AG10803 (cell line): Measurements from ENCODE around the gene ZNF658.
"Not testable (repeated sequence)": the region's sequence is repeated elsewhere in the genome, so short reads cannot be mapped to it uniquely, and the experiment has no call there.

Experiments used
- DNase-seq: peaks from one replicate; pipeline ENCODE4 v3.0.0; 2010; ENCODE audit warnings: low read depth
- H3K4me3 ChIP-seq: 2 replicates; pipeline ENCODE4 v1.5.1; 2011; ENCODE audit warnings: mild to moderate bottlenecking, low read length, control low read depth

The ZNF658 gene

DNA sequence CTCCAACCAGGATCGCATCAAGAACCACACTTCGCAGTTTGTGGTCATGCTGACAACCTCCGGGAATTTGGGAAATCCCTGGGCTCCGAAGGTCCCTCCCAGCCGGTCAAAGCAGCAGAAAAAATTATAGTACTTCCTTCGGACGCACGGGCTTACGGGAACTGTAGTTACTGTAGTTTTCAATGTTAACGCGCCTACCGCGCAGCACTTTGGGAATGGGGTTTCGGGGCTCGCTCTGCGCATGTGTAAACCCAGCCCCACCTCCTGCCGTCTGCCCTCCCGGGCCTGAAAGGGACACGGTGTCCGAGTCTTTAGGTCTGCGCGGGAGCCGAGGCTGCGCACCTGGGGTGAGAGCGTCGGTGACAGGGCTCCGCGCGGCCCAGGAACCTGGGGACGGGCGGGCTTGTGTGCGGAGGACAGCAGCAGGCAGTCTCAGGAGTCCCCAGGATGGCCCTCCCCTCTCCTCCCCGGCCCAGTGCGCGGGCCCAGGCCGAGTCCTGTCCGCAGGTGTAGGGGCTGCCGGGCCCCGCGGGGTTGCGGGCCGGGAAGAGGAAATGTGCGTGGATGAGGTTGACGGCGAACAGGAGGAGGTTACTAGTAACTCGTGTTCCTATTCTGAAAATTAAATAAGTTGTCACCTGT is at the start of gene ZNF658:
TSS of gene ZNF658 (plus strand) at position 236 of the 642 bp plus-strand sequence. CDS start 2,837 bp downstream, outside the sequence.
- DNase-seq: peak; percentile 85
- peak within 1 kb of the TSS; percentile 55 for H3K4me3 ChIP-seq

DNA sequence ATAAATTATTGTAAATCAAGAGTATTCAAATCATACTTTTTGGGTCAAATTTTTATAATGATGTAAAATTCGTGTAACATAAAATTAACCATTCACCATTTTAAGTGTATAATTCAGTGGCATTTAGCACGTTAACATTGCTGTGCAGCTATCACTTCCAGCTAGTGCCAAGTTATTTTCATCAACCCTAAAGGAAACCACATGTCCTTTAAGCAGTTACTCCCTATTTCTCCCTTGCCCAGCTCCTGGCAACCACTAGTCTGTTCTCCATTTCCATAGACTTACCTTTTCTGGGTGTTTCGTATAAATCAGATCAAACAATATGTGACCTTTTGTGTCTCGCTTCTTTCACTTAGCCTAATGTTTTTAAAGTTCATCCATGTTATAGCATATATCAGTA is 38.8 kb upstream of the ZNF658 start:
- DNase-seq, H3K4me3 ChIP-seq: not testable (repeated sequence)

DNA sequence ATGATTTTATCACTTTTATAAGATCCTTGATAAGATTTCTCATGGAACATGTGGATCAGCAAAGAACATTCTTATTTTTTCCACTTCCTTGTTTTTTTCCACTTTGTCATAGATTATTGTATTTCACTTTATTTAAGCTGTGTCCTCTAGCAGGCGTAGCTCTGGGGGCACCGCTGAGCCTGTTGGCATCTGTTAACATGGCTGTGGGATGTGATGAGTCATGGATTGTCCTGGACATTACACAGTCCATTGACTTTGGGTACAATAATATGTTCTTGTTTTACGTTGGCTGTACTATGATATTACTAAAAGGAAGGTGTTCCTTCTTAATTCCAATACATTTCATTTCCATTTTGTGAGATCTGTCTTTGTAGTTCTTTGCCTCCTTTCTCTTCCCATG is 31.9 kb upstream of the ZNF658 start:
- not testable (repeated sequence) for H3K4me3 ChIP-seq, DNase-seq

DNA sequence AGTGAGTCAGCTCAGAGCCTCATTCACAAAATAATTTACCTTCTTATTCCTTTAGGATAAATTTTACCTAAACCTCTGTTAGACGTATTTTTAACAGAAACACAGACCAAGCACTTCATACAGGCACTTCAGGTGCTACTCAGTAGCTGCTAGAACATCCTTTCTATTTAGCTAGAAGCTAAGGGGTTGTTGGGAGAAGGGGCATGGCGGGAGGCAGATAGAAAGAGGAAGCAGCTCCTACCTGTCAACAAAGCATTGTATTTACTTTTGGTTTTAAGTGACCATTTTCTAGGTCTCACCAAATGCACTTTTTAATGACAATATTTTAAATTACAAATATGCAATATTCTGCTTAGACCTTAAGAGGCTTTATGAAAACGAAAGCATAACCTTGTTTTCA is 19.9 kb upstream of the ZNF658 start:
- not testable (repeated sequence) for H3K4me3 ChIP-seq, DNase-seq

DNA sequence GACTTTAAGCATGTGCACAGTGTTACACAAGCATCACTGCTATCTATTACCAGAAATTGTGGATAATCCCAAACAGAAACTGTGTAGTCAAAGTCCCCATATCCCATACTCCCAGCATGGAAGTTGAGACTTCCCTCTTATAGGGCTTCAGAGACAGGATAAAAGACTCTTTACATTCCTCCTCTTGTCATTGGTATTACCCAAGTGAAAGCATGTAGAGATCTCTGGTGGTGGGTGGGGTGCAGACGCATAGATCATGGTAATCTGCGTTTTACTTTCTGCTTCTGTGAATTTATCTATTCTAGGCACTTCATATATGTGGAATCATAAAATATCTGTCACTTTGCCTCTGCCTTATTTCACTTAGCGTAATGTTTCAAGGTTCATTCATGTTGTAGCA is 18.7 kb upstream of the ZNF658 start:
- H3K4me3 ChIP-seq, DNase-seq: not testable (repeated sequence)

DNA sequence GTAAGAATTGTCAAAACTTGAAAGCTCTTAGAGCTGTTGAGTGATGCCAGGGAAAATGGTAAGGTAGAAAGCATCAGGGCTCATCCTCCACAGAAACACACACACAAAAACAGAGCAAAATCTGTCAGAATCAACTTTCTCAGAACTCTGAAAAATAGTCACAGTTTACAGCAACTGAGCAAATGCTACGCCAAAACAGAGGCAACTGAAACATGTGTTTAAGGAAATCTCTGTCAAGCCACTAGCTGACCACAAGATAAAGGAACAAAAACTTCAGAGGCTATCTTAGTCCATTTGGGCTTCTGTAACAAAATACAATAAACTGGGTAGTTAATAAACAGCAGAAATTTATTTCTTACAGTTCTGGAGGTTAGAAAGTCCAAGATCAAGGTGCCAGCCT is 10.2 kb upstream of the ZNF658 start:
- not testable (repeated sequence) for H3K4me3 ChIP-seq, DNase-seq

DNA sequence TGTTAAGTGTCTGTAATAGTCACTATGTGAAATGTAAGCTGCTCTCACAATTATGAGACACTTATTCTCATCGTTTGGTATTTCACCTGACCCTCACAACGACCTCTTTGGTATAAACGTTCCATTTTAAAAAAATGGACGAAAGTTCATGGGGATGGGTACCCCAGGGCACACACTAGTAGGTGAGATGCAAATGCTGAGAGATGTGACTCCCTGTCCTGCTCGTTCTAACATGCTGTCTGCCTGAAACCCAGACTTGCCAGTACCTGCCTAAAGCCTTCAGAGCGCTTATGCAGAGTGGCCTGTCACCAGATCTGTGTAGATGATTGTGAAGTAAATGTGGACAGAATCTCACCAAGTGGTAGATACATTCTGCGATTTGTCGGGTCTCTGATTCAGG is 616 bp downstream of the ZNF658 start:
- DNase-seq: not testable (repeated sequence)
- peak overlapping the region; percentile 55 for H3K4me3 ChIP-seq

DNA sequence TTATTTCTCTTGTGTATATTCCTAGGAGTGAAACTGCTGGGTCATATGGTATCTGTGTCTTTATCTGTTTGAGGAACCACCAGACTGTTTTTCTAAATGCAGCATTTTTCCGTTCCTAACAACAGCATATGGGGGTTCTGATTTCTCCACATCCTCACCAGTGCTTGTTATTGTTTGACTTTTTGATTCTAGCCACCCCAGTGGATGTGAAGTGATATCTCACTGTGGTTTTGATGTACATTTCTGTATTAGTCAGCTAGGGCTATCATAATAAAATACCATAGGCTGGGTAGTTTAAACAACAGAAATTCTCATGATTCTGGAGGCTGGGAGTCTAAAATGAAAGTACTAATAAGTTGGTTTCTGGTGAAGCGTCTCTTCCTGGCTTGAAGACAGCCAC is 9.0 kb downstream of the ZNF658 start:
- H3K4me3 ChIP-seq, DNase-seq: not testable (repeated sequence)

DNA sequence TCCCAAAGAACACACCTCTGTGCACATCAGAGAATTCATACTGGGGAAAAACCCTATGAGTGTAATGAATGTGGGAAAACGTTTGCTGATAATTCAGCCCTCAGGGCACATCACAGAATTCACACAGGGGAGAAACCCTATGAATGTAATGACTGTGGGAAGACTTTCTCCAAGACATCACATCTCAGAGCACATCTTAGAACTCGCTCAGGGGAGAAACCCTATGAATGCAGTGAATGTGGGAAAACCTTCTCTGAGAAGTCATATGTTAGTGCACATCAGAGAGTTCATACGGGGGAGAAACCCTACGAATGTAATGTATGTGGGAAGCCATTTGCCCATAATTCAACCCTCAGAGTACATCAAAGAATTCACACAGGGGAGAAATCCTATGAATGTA is 19.5 kb downstream of the ZNF658 start:
- DNase-seq, H3K4me3 ChIP-seq: not testable (repeated sequence)

DNA sequence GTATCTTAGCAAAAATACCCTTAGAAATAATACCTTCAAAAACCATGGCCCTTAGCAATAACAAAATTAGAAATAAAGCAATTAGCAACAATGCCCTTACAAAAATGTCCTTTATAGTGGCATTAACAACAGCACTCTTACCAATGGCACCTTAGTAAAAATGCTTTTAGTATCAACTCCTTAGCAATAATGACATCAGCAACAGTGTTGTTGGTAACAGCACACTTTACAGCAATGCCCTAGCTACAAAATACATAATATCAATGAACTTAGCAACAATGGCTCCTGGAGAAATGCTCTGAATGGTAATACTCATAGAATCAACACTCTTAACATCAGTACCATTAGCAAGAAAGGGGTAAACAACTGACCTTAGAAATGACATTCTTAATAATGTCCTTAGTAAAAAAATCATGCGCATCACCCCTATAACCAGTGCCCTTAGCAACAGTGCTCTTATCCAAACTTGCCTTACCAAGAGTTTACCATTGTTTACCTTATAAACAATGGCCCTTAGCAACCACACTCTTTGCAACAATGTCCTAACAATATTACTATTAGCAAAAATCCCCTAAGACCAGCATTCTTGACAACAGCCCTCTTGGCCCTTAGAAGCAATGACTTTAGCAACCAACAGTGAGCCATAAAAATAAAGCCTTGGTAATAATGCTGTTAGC is 35.8 kb downstream of the ZNF658 start:
- not testable (repeated sequence) for H3K4me3 ChIP-seq, DNase-seq

DNA sequence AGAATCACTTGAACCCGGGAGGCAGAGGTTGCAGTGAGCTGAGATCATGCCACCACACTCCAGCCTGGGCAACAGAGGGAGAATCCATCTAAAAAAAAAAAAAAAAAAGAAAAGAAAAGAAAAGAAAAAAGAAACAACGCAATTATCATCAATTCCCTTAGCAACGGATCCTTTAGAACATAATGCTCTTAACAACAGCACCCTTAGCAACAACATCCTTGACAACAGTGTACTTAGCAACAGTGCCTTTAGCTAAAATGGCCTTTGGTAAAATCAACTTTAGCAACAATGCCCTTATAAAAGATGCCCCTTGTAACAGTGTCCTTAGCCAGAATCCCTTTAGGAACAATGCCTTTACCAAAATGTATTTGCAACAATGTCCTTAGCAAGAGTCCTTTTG is 37.1 kb downstream of the ZNF658 start:
- not testable (repeated sequence) for H3K4me3 ChIP-seq, DNase-seq

DNA sequence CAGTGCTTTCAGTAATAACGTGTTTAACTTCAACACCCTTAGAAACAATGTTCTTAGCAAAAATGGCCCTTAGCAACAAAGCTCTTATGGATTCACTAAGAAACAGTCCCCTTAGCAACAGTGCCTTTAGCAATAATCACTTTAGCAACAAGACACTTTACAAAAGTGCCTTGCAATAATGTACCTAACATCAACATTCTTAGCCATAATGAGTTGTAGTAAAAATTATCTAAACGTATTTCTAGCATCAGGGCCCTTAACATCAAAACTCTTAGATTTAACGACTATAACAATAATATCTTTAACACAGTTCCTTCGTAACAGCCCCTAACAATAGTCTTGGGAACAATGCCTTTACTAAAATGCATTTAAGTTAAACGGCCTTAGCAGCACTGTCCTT is 37.8 kb downstream of the ZNF658 start:
- DNase-seq, H3K4me3 ChIP-seq: not testable (repeated sequence)

DNA sequence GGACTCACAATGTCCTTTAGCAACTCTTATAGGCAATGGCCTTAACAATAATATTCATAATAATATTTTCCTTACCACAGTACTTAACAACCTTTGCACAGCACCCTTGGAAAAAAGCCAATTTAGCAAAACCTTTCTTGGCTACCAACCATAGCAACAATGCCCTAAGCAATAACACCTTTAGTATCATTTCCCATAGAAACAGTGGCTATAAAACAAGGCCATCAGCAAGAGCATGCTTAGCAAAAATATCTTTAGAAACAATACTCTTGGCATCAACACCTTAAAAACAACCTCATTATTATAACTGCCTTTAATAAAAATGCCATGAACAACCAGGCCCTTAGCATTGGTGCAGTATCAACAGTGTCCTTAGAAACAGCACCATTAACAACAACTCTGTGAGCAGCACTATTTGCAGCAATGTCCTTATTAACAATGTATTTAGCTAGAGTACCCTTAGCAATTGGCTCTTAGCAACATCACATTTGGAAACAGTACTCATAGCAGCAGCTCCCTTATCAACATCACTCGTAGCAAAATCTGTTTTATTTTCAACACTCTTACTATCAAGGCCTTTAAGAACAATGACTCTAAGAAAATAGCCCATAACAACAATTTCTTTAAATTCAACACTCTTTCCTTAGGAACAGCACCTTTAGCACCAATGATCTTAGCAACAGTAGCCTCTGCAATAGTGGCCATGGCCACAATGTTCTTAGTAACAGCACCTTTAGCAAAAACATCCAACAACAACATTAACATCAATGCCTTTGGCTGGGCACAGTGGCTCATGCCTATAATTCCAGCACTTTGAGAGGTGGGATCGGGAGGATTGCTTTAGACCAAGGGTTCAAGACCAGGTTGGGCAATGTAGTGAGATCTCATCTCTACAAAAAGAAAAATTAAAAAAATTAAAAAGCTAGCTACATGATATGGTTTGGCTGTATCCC is 39.6 kb downstream of the ZNF658 start:
- DNase-seq, H3K4me3 ChIP-seq: not testable (repeated sequence)

DNA sequence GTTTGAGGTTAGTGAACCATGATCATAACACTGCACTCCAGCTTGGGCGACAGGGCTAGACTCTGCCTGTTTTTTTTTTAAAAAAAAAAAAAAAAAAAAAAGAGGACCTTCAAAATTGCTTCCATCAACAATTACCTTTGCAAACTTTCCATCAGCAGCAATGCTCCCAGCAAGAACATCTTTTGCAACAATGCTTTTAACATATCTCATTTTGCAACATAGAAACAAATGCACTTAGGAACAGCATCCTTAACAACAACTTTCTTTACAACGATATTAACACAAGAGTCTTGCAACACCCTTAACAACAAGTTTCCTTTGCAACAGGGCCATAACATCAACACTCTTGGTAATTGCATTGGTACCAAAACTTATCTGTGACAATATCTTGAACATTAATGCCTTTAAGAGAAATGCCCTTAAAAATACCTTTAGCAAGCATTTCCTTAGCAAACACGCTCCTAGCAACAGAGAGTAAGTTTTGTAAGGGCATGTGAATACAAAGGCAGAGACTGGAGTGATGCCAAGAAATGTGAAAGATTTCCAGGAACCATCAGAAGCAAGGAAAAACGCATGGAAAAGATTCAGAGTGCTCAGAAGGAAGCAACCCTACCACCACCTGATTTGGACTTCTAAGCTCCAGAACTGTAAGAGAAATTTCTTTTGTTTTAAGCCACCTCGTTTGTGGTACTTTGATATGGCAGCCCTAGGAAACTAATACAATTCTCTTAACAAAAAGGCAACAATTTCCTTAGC is 42.1 kb downstream of the ZNF658 start:
- H3K4me3 ChIP-seq, DNase-seq: not testable (repeated sequence)

DNA sequence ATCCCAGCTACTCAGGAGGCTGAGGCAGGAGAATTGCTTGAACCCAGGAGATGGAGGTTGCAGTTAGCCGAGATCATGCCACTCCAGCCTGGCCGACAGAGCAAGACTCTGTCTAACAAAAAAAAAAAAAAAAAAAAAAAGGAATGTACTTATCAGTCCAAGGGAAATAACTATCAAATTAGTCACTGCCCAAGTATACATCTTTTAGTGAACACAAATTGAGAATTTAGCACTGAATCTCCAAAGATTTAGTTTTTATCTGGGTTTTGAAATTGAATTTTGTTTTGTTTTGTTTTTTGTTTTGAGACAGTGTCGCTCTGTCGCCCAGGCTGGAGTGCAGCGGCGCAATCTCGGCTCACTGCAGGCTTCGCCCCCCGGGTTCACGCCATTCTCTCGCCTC is 52.1 kb downstream of the ZNF658 start:
- DNase-seq: not testable (repeated sequence)

More for the DNA sequence above, 52.1 kb downstream of the ZNF658 start:
- H3K4me3 ChIP-seq: not testable (repeated sequence)
